Calu3 (cell line): Measurements from ENCODE around the gene SLC39A13. TPM values are rescaled to one million over a fixed set of nuclear protein-coding genes. Genes with fewer than 3 reads are reported as not detected.

Experiments
- BruUV-seq: library from RNA; stranded (reverse); fragments of 400-500 nt; replicated peaks from 2 replicates; lab custom pipeline; 2021; lab: Mats Ljungman, UMichigan
- CTCF ChIA-PET: fragments of 300-600 bp; sonication (Branson Sonifier 250); formaldehyde crosslinking; loops from one replicate; lab custom pipeline; 2022; ENCODE audit warnings: antibody characterized with exemption; lab: Charles Lee
- DNase-seq: peaks from one replicate; pipeline ENCODE4 v3.0.0; 2022
- H3K27ac Mint-ChIP-seq: one replicate; pipeline ENCODE4 v1.8.0; 2022; ENCODE audit warnings: mixed read lengths; ENCODE audit not compliant: unreplicated experiment
- H3K27me3 Mint-ChIP-seq: one replicate; pipeline ENCODE4 v1.8.0; 2022; ENCODE audit warnings: mixed read lengths; ENCODE audit not compliant: unreplicated experiment
- H3K36me3 Mint-ChIP-seq: one replicate; pipeline ENCODE4 v1.8.0; 2022; ENCODE audit warnings: mild to moderate bottlenecking, moderate library complexity, mixed read lengths; ENCODE audit not compliant: insufficient read depth, unreplicated experiment
- H3K4me1 Mint-ChIP-seq: one replicate; pipeline ENCODE4 v1.8.0; 2022; ENCODE audit warnings: mild to moderate bottlenecking, low read depth, mixed read lengths; ENCODE audit not compliant: unreplicated experiment
- H3K4me3 Mint-ChIP-seq: one replicate; pipeline ENCODE4 v1.8.0; 2022; ENCODE audit warnings: mild to moderate bottlenecking, low read depth, moderate library complexity, mixed read lengths; ENCODE audit not compliant: unreplicated experiment
- H3K9me3 Mint-ChIP-seq: one replicate; pipeline ENCODE4 v1.8.0; 2022; ENCODE audit warnings: low read depth, mixed read lengths; ENCODE audit not compliant: unreplicated experiment
- CTCF ChIP-seq: fragments of 200-600 bp; IDR thresholded peaks from one replicate; pipeline ENCODE4 v1.8.0; 2022; ENCODE audit warnings: antibody characterized with exemption; ENCODE audit not compliant: unreplicated experiment
- intact Hi-C: fragments of 100-400 bp; cut with micrococcal nuclease; formaldehyde crosslinking; loops from one replicate; pipeline ENCODE4 v1.10.0; 2022; ENCODE audit not compliant: unreplicated experiment
- total RNA-seq: library from RNA; stranded (reverse); gene quantifications from 2 replicates; pipeline ENCODE4 v1.2.3, GENCODE V29; 2022

The SLC39A13 gene
- total RNA-seq, 1 experiment from 2014 or later: 24.3 TPM

DNA sequence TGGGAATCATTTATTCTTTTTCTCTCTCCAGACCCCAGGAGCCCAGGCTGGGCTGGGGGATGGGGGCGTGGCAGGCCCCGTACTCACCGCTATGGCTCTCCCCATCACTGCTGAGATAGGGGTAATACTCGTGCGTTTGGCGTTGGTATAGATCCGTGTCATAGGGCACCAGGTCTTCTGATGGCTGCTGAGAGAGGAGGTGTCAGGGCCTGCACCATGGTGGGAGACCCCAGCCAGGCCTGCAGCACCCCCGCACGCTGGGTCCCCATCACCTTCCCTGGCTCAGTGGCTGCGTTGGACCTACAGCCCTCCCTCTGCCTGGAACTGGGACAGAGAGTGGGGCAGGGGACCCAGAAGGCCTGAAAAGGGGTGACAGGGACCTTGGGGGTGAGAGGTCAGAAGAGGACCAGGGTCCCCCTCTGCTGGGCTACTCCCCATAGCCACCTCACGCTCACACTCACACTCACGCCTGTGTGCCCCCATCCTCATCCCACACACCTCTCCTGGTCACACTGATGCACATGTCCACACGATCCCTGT lies 32.8 kb upstream of the SLC39A13 start:
- intact Hi-C loops: no loop called here
- H3K4me1 Mint-ChIP-seq: no peaks in the 10 kb centered on the region
- no peaks in the 10 kb centered on the region for H3K36me3 Mint-ChIP-seq
- H3K27me3 Mint-ChIP-seq: no peaks in the 10 kb centered on the region
- no TSS peak for BruUV-seq
- no peaks in the 10 kb centered on the region for H3K9me3 Mint-ChIP-seq
- CTCF ChIA-PET: no interaction called here
- H3K4me3 Mint-ChIP-seq: no peak overlapping the region
- no peak for TF ChIP-seq CTCF
- no peak overlapping the region for H3K27ac Mint-ChIP-seq
- DNase-seq: no peak

DNA sequence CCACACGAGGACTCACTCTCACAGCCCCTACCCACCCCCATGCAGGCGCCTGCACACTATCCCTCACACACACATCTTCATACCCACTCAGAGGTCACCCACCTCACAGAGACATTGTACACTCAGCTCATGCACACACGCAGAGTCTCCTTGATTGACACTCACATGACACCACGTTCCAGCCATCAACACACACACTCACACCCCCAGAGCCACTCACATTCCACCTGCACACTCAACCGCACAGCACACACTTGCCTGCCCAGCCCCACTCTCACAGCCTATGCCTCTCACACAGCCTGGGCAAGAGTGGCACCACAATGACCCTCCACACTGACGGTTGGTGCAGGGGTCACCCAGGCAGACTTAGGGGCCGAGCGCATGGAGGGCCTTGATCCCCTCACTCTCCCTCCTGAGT lies 32.3 kb upstream of the SLC39A13 start:
- H3K4me1 Mint-ChIP-seq: no peaks in the 10 kb centered on the region
- DNase-seq: no peak
- H3K4me3 Mint-ChIP-seq: no peak overlapping the region
- H3K9me3 Mint-ChIP-seq: no peaks in the 10 kb centered on the region
- no peak for TF ChIP-seq CTCF
- CTCF ChIA-PET: no interaction called here
- H3K27ac Mint-ChIP-seq: no peak overlapping the region
- no TSS peak for BruUV-seq
- no peaks in the 10 kb centered on the region for H3K36me3 Mint-ChIP-seq
- no peaks in the 10 kb centered on the region for H3K27me3 Mint-ChIP-seq
- intact Hi-C loops: no loop called here

GRCh38 chr11:47376525-47377371 lies 31.6 kb upstream of the SLC39A13 start:
- Mint-ChIP-seq H3K36me3 (no peaks in the 10 kb centered on the region), H3K27ac (no peak overlapping the region), H3K4me1 (no peaks in the 10 kb centered on the region), H3K4me3 (no peak overlapping the region), H3K27me3 (no peaks in the 10 kb centered on the region), H3K9me3 (no peaks in the 10 kb centered on the region)
- no peak for TF ChIP-seq CTCF
- CTCF ChIA-PET: no interaction called here
- no TSS peak for BruUV-seq
- intact Hi-C loops: no loop called here
- no peak for DNase-seq

DNA sequence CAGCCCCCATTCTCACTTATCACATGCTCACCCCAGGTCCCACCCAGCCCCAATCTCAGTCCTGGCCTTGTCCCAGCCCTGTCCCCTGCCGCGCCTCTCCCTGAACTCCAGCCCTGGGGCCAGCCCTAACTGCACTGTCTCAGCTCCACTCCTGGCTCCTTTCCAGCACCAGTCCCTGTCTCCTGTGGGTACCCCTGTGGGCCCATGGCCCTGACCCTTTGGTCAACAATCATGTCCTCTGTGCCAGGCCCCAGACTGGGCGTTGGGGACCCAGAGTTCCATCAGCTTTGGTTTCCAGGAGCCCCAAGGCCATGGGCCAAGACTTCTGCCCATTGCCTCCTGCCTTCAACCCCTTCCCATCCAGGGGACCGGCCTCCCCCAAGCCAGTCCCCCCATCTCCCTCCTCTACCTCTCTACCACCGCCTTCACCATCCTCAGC lies 30.8 kb upstream of the SLC39A13 start:
- no peaks in the 10 kb centered on the region for H3K36me3 Mint-ChIP-seq
- H3K9me3 Mint-ChIP-seq: no peaks in the 10 kb centered on the region
- BruUV-seq: no TSS peak
- H3K27me3 Mint-ChIP-seq: peaks cover 4% of the 10 kb centered on the region
- no peak overlapping the region for H3K27ac Mint-ChIP-seq
- CTCF ChIA-PET: no interaction called here
- no peak for DNase-seq
- no peaks in the 10 kb centered on the region for H3K4me1 Mint-ChIP-seq
- intact Hi-C loops: no loop called here
- no peak overlapping the region for H3K4me3 Mint-ChIP-seq
- TF ChIP-seq CTCF: no peak
